Endodermal cell (in vitro differentiated cells): Measurements from ENCODE around the gene PLD5. TPM values are rescaled to one million over a fixed set of nuclear protein-coding genes. Genes with fewer than 3 reads are reported as not detected.

ENCODE experiments used
- DNase-seq: peaks from one replicate; pipeline ENCODE4 v3.0.0-alpha.2; 2017
- H3K27ac ChIP-seq: 2 replicates; pipeline ENCODE4 v1.5.1; 2013; ENCODE audit warnings: mild to moderate bottlenecking, low read depth, low read length, moderate library complexity
- H3K27me3 ChIP-seq: 2 replicates; pipeline ENCODE4 v1.6.1; 2013; ENCODE audit warnings: mild to moderate bottlenecking, low read length, moderate library complexity; ENCODE audit not compliant: insufficient read depth, control insufficient read depth, poor library complexity, severe bottlenecking
- H3K36me3 ChIP-seq: 2 replicates; pipeline ENCODE4 v1.7.0; 2013; ENCODE audit warnings: mild to moderate bottlenecking, low read length, moderate library complexity; ENCODE audit not compliant: control insufficient read depth, insufficient read depth
- H3K4me1 ChIP-seq: one replicate; pipeline ENCODE4 v1.7.0; 2013; ENCODE audit warnings: low read length; ENCODE audit not compliant: control insufficient read depth, insufficient read depth
- H3K4me3 ChIP-seq: 2 replicates; pipeline ENCODE4 v1.5.1; 2013; ENCODE audit warnings: mild to moderate bottlenecking, low read length, moderate library complexity
- H3K9ac ChIP-seq: 2 replicates; pipeline ENCODE4 v1.6.1; 2013; ENCODE audit warnings: mild to moderate bottlenecking, low read length, moderate library complexity; ENCODE audit not compliant: poor library complexity, severe bottlenecking; ENCODE audit errors: extremely low read depth
- H3K9me3 ChIP-seq: 2 replicates; pipeline ENCODE4 v1.6.1; 2013; ENCODE audit warnings: mild to moderate bottlenecking, low read length, moderate library complexity; ENCODE audit not compliant: control insufficient read depth
- H3K27ac Mint-ChIP-seq: 2 replicates; pipeline ENCODE4 v1.8.0; 2020; ENCODE audit warnings: mixed read lengths
- H3K27me3 Mint-ChIP-seq: 2 replicates; pipeline ENCODE4 v1.8.0; 2021; ENCODE audit warnings: mild to moderate bottlenecking, mixed read lengths; ENCODE audit not compliant: insufficient read depth
- H3K36me3 Mint-ChIP-seq: 2 replicates; pipeline ENCODE4 v1.8.0; 2020; ENCODE audit warnings: low read depth, mixed read lengths
- H3K4me1 Mint-ChIP-seq: 2 replicates; pipeline ENCODE4 v1.8.0; 2020; ENCODE audit warnings: mixed read lengths
- H3K4me3 Mint-ChIP-seq: 2 replicates; pipeline ENCODE4 v1.8.0; 2020; ENCODE audit warnings: mild to moderate bottlenecking, moderate library complexity, mixed read lengths
- H3K9me3 Mint-ChIP-seq: 2 replicates; pipeline ENCODE4 v1.8.0; 2020; ENCODE audit warnings: mild to moderate bottlenecking, mixed read lengths
- CTCF ChIP-seq: fragments of 200-600 bp; sonication (generic); conservative IDR thresholded peaks from 2 replicates; pipeline ENCODE4 v1.5.0; 2021; ENCODE audit warnings: antibody characterized with exemption, mild to moderate bottlenecking
- WGBS, 2 experiments: methylation state at CpG; one replicate each; pipeline versions ENCODE4 v1.1.5 to v1.1.7; 2013; ENCODE audit warnings: missing lambda C conversion rate in 2 of 2, mixed read lengths in 1 of 2; ENCODE audit not compliant: insufficient coverage in 1 of 2, insufficient read length in 1 of 2; 5-methylcytosine and 5-hydroxymethylcytosine counted together
- total RNA-seq, 2 donors: library from RNA; stranded (reverse); fragmentation: NEBNext Ultra II Directional in 1 of 2; extraction: Animal tissue kit (Norgen Biotek cat#: 25700) in 1 of 2; gene quantifications; 2 replicates in 1 of 2; 3 replicates in 1 of 2; pipeline ENCODE4 v1.2.1, GENCODE V29; 2021

PLD5 gene
- total RNA-seq, 2 donors from 2014 or later: 0.66 to 2.7 TPM

GRCh38 chr1:242534753-242535152 lies 10.3 kb upstream of the PLD5 start:
- Histone ChIP-seq H3K9ac (no peak overlapping the region), H3K4me1 (peaks cover 26% of the 10 kb centered on the region), H3K4me3 (no peak overlapping the region), H3K36me3 (no peaks in the 10 kb centered on the region), H3K27ac (no peak overlapping the region), H3K27me3 (no peaks in the 10 kb centered on the region), H3K9me3 (peaks cover 14% of the 10 kb centered on the region)
- H3K9me3 Mint-ChIP-seq: no peaks in the 10 kb centered on the region
- DNase-seq: no peak
- H3K4me1 Mint-ChIP-seq: peaks cover 42% of the 10 kb centered on the region
- no peak overlapping the region for H3K27ac Mint-ChIP-seq
- no peak for TF ChIP-seq CTCF
- 100% methylated on average over 1 of the region's 1 CpG; no CpG with 5 or more reads in 1 of the 2 experiments for WGBS, 2 experiments
- H3K4me3 Mint-ChIP-seq: no peak overlapping the region
- H3K36me3 Mint-ChIP-seq: no peaks in the 10 kb centered on the region
- peaks cover 43% of the 10 kb centered on the region for H3K27me3 Mint-ChIP-seq

GRCh38 chr1:242530761-242531160 lies 6.3 kb upstream of the PLD5 start:
- Mint-ChIP-seq H3K36me3 (no peaks in the 10 kb centered on the region), H3K9me3 (no peaks in the 10 kb centered on the region)
- WGBS, 2 experiments: 95% methylated on average over 1 of the region's 1 CpG; no CpG with 5 or more reads in 1 of the 2 experiments

GRCh38 chr1:242525769-242526168 lies 1.3 kb upstream of the PLD5 start:
- no peak overlapping the region for H3K27ac Mint-ChIP-seq
- TF ChIP-seq CTCF: no peak
- no peak overlapping the region for H3K27ac ChIP-seq
- no peak overlapping the region for H3K9ac ChIP-seq
- no peaks in the 10 kb centered on the region for H3K36me3 Mint-ChIP-seq
- H3K4me1 Mint-ChIP-seq: peaks cover 8% of the 10 kb centered on the region
- H3K27me3 Mint-ChIP-seq: peaks cover 77% of the 10 kb centered on the region
- no peak for DNase-seq
- no peaks in the 10 kb centered on the region for H3K9me3 ChIP-seq
- H3K4me3 Mint-ChIP-seq: peak overlapping the region; percentile 69
- peak overlapping the region; percentile 83 for H3K4me3 ChIP-seq
- 90 to 100% methylated on average over 2 of the region's 2 CpGs for WGBS, 2 experiments
- no peaks in the 10 kb centered on the region for H3K36me3 ChIP-seq
- H3K9me3 Mint-ChIP-seq: no peaks in the 10 kb centered on the region
- peaks cover 40% of the 10 kb centered on the region for H3K27me3 ChIP-seq
- H3K4me1 ChIP-seq: peaks cover 5% of the 10 kb centered on the region

More at GRCh38 chr1:242530761-242531160, 6.3 kb upstream of the PLD5 start:
- Histone ChIP-seq H3K4me1 (peaks cover 13% of the 10 kb centered on the region), H3K27ac (no peak overlapping the region), H3K9me3 (no peaks in the 10 kb centered on the region), H3K36me3 (no peaks in the 10 kb centered on the region), H3K27me3 (peaks cover 9% of the 10 kb centered on the region), H3K4me3 (no peak overlapping the region), H3K9ac (no peak overlapping the region)
- TF ChIP-seq CTCF: no peak
- peaks cover 57% of the 10 kb centered on the region for H3K27me3 Mint-ChIP-seq
- DNase-seq: no peak
- H3K4me3 Mint-ChIP-seq: no peak overlapping the region
- no peak overlapping the region for H3K27ac Mint-ChIP-seq
- H3K4me1 Mint-ChIP-seq: peaks cover 22% of the 10 kb centered on the region
